ENCODE measurements around the gene OAT.
"Not testable (repeated sequence)": the region's sequence is repeated elsewhere in the genome, so short reads cannot be mapped to it uniquely, and the experiment has no call there.

OAT gene

GRCh38 chr10:124380256-124380995 lies 38.3 kb downstream of the OAT start:
- DNase-seq: no peak

- DNase-seq: no peak
Observed at GRCh38 chr10:124379609-124380193, 39.0 kb downstream of the OAT start.

- no peak for DNase-seq
Observed at GRCh38 chr10:124378881-124379471, 39.7 kb downstream of the OAT start.

GRCh38 chr10:124378271-124378670 lies 40.5 kb downstream of the OAT start:
- DNase-seq: no peak

GRCh38 chr10:124377101-124377500 lies 41.6 kb downstream of the OAT start:
- no peak for DNase-seq

- no peak for DNase-seq
Observed at GRCh38 chr10:124376411-124376810, 42.3 kb downstream of the OAT start.

GRCh38 chr10:124375691-124376090 lies 43.0 kb downstream of the OAT start:
- DNase-seq: no peak

GRCh38 chr10:124375353-124375614 lies 43.4 kb downstream of the OAT start:
- DNase-seq: no peak

- DNase-seq: no peak
Observed at GRCh38 chr10:124374535-124375352, 44.0 kb downstream of the OAT start.

GRCh38 chr10:124372899-124373298 lies 45.8 kb downstream of the OAT start:
- no peak for DNase-seq

- DNase-seq: no peak
Observed at GRCh38 chr10:124370426-124370825, 48.3 kb downstream of the OAT start.

- no peak for DNase-seq
Observed at GRCh38 chr10:124369986-124370385, 48.7 kb downstream of the OAT start.

GRCh38 chr10:124369533-124369932 lies 49.2 kb downstream of the OAT start:
- DNase-seq: not testable (repeated sequence)

GRCh38 chr10:124369066-124369465 lies 49.7 kb downstream of the OAT start:
- DNase-seq: no peak

- DNase-seq: no peak
Observed at GRCh38 chr10:124367936-124368335, 50.8 kb downstream of the OAT start.

- no peak for DNase-seq
Observed at GRCh38 chr10:124367414-124367813, 51.3 kb downstream of the OAT start.

- DNase-seq: no peak
Observed at GRCh38 chr10:124366825-124367224, 51.9 kb downstream of the OAT start.

GRCh38 chr10:124366343-124366742 lies 52.4 kb downstream of the OAT start:
- DNase-seq: no peak

GRCh38 chr10:124364674-124365073 lies 54.0 kb downstream of the OAT start:
- DNase-seq: no peak

GRCh38 chr10:124362568-124362967 lies 56.2 kb downstream of the OAT start:
- DNase-seq: no peak

- no peak for DNase-seq
Observed at GRCh38 chr10:124359336-124359832, 59.3 kb downstream of the OAT start.

- DNase-seq: no peak
Observed at GRCh38 chr10:124357561-124357885, 61.2 kb downstream of the OAT start.

All from right kidney (tissue), 1 donor.